ENCODE results near the gene CDH1.
"Not testable (repeated sequence)": the region's sequence is repeated elsewhere in the genome, so short reads cannot be mapped to it uniquely, and the experiment has no call there.

Gene CDH1

GRCh38 chr16:68762996-68763756 lies 26.1 kb downstream of the CDH1 start:
- DNase-seq = no peak

- peak; percentile 17 for DNase-seq
These were observed 27.8 kb downstream of the CDH1 start for GRCh38 chr16:68764862-68765261.

- no peak for DNase-seq
These were observed 30.5 kb downstream of the CDH1 start for GRCh38 chr16:68767581-68767980.

- DNase-seq = no peak
These were observed 31.1 kb downstream of the CDH1 start for GRCh38 chr16:68768175-68768574.

GRCh38 chr16:68768771-68769170 lies 31.7 kb downstream of the CDH1 start:
- DNase-seq = no peak

- no peak for DNase-seq
These were observed 33.6 kb downstream of the CDH1 start for GRCh38 chr16:68770671-68771070.

GRCh38 chr16:68772030-68772681 lies 35.1 kb downstream of the CDH1 start:
- DNase-seq = no peak

- no peak for DNase-seq
These were observed 35.8 kb downstream of the CDH1 start for GRCh38 chr16:68772871-68773270.

- no peak for DNase-seq
These were observed 38.0 kb downstream of the CDH1 start for GRCh38 chr16:68774982-68775634.

- DNase-seq = no peak
These were observed 39.9 kb downstream of the CDH1 start for GRCh38 chr16:68776821-68777485.

GRCh38 chr16:68778551-68779231 lies 41.6 kb downstream of the CDH1 start:
- no peak for DNase-seq

- DNase-seq = no peak
These were observed 42.8 kb downstream of the CDH1 start for GRCh38 chr16:68779891-68780290.

- no peak for DNase-seq
These were observed 44.7 kb downstream of the CDH1 start for GRCh38 chr16:68781784-68782183.

GRCh38 chr16:68782198-68783174 lies 45.4 kb downstream of the CDH1 start:
- no peak for DNase-seq

GRCh38 chr16:68784226-68784625 lies 47.1 kb downstream of the CDH1 start:
- no peak for DNase-seq

- DNase-seq = no peak
These were observed 47.6 kb downstream of the CDH1 start for GRCh38 chr16:68784721-68785120.

GRCh38 chr16:68785715-68786114 lies 48.6 kb downstream of the CDH1 start:
- DNase-seq = no peak

GRCh38 chr16:68786685-68787418 lies 49.8 kb downstream of the CDH1 start:
- DNase-seq = peak; percentile 64

GRCh38 chr16:68787419-68787807 lies 50.3 kb downstream of the CDH1 start:
- not testable (repeated sequence) for DNase-seq

GRCh38 chr16:68790130-68790761 lies 53.2 kb downstream of the CDH1 start:
- DNase-seq = peak; percentile 50

Data from NCI-H2171 (cell line).